OCI-LY3 (cell line): ENCODE data around the gene UBE2N.

Experiments used
- CTCF ChIP-seq: fragments of 200-600, 300-600 bp; sonication (generic); IDR thresholded peaks from 2 replicates; pipeline ENCODE4 v1.5.1; 2014; ENCODE audit warnings: antibody characterized with exemption, low read length, low read depth
- EZH2phosphoT487 ChIP-seq: fragments of 200-600 bp; shearing (Covaris generic); IDR thresholded peaks from 2 replicates; pipeline ENCODE4 v1.6.1; 2018; ENCODE audit warnings: antibody characterized with exemption, mixed run types, low read depth

GRCh38 chr12:93438266-93439050, 3.3 kb downstream of the UBE2N start:
- TF ChIP-seq CTCF (no peak), EZH2phosphoT487 (no peak)
